ENCODE measurements around the gene STK32C.

GRCh38 chr10:132162590-132163277 is 145.0 kb downstream of the STK32C start:
- no peak for TF ChIP-seq EP300 (IDR thresholded peaks at IDR 0.05)
- no peak for TF ChIP-seq RAD21 (conservative IDR thresholded peaks at IDR 0.05 in 1 of 2, IDR thresholded peaks at IDR 0.05 in 1 of 2)
- no peak for TF ChIP-seq CTCF (IDR thresholded peaks at IDR 0.05)
- no peak for TF ChIP-seq MYC (IDR thresholded peaks at IDR 0.05; ENCODE audit: borderline replicate concordance, low read length)

All from A549 (cell line).